SW 1271 (cell line): ENCODE results near the gene UPK1A.
"Not testable (repeated sequence)": the region's sequence is repeated elsewhere in the genome, so short reads cannot be mapped to it uniquely, and the experiment has no call there.

Experiments
- DNase-seq, 2 experiments: peaks; one replicate each; lab custom pipeline; 2025; lab: John Stamatoyannopoulos, UW

Gene UPK1A

DNA sequence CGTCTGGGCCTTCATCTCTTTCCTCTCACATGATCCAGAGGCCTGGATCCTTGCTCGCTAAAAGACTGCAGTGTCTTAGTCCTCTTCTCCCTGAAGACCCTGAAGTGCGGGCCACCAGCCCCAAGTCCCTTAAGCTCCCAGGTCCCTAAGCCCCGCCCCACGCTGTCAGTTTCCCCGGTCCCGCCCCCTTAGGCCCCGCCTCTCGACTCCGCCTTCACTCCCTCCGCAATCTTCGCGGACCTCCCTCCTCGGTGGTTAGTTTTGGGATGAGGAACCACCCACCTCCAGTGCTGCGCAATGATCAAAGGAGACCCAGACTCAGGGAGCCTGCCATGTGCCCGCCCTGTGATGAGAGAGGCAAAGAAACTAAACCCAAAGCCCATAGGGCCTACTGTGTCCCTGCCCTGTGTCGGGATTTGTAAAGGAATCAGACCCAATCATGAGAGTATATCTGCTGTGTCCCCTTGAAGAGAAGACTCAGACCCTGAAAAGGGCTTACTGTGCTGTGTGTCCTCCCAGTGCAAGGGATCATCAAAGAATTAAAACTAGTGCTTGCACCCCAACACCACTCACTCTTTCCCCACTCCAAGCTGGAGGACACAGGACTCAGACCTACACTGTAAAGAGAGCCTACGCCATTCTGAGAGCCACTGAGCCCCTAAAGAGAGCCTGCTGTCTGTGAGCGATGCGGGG is 21.2 kb upstream of the UPK1A start:
- DNase-seq, result peak in 1 of 2 experiments; percentile 53

DNA sequence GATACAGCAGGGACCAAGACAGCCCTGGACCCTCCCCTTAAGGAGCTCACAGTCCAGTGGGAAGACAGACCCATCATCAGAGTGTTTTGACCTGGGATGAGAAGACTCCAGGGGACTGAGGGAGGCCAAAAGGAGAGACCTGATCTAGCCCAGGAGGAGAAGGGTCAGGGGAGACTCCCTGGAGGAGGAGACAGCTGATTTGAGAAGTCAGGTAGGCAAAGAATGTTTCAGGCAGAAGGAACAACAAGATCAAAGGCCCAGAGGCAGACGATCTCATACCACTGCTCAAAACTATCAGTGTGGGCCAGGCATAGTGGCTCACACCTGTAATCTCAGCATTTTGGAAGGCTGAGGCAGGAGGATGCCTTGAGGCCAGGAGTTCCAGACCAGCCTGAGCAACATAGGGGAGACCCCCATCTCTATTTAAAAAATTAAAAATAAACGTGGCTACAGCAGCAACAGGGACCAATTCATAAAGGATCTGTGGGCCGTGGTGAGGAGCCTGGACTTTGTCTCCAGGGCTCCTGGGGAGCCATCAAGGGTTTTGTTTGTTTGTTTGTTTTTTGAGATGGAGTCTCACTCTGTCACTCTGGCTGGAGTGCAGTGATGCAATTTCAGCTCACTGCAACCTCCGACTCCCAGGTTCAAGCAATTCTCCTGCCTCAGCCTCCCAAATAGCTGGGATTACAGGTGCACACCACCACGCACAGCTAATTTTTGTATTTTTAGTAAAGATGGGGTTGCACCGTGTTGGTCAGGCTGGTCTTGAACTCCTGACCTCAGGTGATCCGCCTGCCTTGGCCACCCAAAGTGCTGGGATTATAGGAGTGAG is 20.4 kb upstream of the UPK1A start:
- DNase-seq, result no peak

DNA sequence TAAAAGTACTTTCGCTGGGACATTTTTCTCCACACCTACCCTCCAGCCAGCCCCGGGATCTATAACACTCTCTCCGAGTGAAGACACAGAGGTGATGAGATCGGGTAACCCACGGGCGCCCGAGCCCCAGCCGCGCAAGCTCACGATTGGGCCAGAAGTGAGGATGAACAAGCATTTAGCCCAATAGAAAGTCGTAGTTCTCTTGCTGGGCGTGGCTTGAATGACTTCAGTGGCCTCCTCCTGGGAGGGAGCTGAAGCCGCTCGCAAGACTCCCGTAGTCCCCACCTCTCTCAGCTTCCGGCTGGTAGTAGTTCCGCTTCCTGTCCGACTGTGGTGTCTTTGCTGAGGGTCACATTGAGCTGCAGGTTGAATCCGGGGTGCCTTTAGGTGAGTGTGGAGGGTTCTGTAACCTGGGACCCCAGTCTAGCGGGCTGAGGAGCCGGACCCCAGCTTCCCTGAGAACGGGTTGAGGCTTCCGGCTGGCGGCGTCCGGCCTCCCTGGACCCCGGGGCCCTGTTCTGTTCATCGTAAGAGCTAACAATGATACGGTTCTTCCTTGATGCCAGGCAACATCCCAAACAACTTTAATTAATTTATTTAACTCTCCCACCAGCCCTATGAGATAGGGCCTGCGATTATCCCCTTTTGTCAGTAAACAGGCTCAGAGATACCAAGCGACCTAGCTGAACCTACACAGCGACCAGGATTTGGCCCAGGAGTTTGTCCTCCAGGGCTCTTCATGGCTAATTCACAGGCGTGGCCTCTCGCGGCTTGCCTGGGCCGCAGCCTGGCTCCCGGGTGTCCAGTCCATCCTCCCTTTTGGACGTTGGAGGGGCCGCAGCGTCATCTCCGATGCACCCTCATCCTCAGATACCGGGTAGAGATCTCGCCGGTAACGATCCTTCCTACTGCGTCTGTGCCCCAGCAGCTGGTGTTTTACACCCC is 18.0 kb upstream of the UPK1A start, which contains the start of gene COX6B1:
Gene COX6B1 (plus strand): TSS at position 307 of the 945 bp plus-strand sequence. CDS start 2,921 bp downstream, outside the sequence.
- DNase-seq, result peak; percentile 92 to 96

DNA sequence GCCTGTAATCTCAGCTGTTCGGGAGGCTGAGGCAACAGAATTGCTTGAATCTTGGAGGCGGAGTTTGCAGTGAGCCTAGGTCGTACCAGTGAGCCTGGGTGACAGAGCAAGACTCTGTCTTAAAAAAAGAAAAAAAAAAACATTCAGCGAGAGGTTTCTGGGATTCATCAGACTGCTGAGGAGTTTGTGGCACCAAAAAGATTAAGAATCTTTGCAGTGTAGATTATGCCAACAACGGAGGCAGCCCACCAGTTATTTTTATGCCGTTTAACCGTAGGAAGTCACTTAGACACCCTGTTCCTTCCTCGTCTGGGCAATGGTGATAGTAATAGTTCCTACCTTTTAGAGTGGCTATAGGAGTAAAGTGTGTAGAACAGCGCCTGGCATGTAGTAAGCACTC is 15.7 kb upstream of the UPK1A start:
- no peak for DNase-seq

DNA sequence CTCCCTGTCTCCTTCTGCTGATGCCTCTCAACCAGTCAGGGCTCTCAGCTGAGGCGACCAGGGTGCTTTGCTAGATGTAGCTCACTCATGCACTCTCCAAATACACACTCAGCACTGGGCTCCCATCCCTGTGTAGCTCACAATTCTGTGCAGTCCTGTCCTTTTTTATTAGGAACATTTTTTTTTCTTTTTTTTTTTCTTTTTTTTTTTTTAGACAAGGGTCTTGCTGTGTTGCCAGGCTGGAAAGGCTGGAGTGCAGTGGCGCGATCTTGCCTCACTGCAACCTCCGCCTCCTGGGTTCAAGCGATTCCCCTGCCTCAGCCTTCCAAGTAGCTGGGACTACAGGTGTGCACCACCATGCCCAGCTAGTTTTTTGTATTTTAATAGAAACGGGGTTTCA is 11.5 kb upstream of the UPK1A start:
- DNase-seq, result not testable (repeated sequence)

DNA sequence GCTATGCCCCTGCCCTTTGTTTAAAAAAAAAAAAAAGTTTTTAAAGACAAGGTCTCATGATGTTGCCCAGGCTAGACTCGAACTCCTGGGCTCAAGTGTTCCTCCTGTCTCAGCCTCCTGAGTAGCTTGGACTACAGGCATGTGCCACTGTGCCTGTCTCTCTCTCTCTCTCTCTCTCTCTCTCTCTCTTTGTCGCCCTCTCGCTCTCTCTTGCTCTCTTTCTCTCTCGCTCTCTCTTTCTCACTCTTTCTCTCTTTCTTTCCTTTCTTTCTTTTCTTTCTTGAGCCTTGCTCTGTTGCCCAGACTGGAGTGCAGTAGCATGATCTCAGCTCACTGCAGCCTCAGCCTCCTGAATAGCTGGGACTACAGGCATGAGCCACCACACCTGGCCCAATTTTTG is 10.7 kb upstream of the UPK1A start:
- DNase-seq, result no peak

DNA sequence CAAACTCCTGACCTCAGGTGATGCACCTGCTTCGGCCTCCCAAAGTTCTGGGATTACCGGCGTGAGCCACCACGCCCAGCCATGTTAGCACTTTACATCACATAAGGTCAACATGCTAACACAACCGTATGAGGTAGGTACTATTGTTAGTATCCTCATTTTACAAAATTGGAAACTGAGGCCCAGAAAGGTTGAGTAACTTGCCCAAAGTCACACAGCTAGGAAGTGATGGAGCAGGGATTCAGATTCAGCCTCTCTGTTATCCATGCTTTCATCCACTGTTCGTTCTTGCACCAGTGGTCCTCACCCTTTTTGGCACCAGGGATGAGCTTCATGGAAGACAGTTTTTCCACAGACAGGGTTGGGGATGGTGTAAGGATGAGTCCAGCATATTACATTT is 9.6 kb upstream of the UPK1A start:
- no peak for DNase-seq

DNA sequence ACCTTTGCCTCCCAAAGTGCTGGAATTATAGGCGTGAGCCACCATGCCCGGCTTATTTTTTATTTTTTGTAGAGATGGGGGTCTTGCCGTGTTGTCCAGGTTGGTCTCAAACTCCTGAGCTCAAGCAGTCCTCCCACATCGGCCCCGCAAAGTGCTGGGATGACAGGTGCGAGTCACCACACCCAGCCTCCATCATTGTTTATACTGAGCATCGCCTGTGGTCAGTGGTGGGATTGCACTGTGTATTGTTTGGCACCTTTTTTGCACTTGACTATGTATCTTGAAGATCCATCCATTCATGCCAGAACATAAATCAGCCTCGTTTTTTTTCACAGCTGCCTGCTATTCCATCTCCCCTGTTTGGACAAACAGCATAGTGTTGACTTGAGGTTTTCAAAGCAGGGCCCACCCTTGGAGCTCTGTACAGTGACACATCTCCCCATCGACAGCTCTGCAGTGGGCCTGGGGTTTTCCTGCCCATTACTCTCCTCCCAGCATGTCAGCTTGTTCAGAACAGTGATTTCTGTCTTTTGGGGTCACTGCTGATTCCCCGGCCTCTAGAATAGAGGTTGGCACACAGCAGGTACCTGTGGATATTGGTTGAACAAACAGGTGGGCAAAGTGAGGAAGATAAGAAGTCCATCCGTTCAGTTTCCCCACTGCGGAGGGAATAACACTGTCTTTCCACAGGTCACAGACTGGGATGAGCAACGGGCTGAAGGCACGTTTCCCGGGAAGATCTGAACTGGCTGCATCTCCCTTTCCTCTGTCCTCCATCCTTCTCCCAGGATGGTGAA is 8.2 kb upstream of the UPK1A start:
- DNase-seq, result peak in 1 of 2 experiments; percentile 16

DNA sequence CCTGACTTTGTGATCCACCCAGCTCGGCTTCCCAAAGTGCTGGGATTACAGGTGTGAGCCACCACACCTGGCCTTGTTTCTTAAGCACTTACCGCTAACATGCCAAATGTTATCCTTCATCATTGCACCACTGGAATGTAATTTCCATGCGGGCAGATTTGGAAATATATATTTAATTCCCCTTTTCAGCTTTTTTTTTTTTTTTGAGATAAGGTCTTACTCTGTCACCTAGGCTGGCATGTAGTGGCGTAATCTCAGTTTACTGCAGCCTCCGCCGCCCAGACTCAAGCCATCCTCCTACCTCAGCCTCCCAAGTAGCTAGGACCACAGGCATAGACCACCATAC is 4.3 kb upstream of the UPK1A start:
- DNase-seq, result no peak

DNA sequence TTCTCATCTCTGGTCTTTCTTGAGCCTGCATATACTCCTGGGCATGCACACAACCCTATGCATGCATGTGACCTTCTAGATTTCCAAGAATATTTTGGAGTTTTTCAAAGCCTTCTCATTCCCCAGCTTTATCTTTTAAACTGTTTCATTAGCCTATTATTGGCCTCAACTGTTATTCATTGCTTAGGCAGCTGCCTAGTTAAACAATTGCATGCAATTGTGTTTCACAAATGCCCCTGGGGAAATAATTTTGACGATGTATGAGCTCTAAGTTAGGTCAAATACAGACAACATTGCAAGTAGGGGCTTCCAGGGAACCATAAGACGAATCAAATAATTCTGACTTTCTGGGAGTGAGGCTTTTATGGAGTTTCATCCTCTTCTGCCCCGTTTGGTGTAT is 2.3 kb upstream of the UPK1A start:
- no peak for DNase-seq

DNA sequence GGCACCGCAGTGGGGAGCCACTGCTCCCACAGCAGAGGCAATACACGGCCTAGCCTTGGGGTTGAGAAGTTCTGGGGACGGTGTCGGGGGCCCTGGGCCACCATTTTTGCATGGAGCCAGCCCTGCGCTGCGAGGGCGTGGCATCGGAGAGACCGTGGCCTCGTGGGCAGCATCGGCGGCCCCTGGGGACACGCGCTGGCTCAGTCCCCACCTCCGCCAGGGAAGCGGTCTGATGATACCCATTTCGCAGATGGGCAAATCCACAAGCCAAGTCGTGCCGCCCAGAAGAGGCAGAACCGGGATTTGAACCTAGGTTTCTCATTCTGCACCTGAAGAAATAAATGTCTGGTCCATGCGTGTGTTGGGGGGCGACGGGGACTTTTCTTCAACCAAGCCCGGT is 1.2 kb upstream of the UPK1A start:
- no peak for DNase-seq

DNA sequence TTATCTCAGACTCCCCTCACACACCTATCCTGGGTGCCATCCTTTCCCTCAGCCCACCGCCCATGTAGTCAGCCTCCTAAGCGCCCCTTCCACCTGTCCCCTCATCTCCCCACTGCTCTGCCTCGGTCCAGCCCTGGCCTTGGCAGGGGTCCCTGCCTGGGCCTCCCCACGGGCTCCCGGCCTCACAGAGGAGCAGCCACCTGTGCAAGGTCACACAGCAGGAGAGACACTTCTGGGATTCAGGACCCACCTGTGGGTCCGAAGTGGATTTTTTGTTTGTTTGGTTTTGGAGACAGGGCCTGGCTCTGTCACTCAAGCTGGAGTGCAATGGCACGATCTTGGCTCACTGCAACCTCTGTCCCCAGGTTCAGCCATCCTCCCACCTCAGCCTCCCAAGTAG is 713 bp upstream of the UPK1A start:
- no peak for DNase-seq

DNA sequence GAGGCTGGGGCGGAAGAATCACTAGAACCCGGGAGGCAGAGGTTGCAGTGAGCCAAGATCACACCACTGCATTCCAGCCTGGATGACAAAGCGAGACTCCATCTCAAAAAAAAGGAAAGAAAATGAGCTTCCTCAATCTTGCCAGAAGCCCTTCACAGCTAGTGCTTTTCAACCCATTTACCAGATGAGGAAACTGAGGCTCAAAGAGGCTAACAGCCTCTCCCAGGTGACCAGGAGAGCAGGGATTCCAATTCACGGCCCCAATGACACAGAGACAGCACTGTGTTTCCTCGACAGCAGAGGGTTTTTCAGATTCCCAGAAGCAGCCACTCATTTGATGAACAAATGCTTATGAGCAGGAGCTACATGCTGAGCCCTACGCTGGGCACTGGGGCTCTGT is 3.2 kb downstream of the UPK1A start:
- no peak for DNase-seq

DNA sequence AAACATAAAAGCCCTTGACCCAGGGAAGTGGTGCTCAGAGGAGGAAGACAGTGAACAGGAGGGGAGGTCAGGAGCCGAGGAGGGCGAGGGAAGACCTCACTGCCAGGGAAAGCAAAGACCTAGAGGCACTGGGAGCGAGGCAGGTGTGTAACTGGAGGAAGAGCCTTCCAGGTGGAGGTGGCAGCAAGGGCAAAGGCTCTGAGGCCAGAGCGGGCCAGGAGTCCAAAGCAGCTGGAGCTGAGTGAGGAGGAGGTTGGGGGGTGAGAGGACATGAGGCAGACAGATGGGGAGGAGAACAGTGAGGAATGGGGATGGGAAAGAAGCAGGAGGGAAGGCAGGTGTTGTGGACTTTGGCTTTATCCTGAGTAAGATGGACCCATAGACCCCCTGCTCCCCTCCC is 3.7 kb downstream of the UPK1A start:
- DNase-seq, result no peak

DNA sequence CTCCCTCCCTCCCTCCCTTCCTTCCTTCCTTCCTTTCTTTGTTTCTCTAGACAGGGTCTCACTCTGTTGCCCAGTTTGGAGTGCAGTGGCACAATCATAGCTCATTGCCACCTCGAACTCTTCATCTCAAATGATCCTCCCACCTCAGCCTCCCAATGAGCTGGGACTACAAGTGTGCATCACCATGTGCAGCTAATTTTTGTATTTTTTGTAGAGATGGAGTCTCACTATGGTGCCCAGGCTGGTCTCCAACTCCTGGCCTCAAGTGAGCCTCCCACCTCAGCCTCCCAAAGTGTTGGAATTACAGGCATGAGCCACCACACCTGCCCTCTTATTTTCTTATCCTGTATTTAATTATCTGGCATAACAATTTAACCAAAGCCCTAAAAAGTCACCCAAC is 4.4 kb downstream of the UPK1A start:
- DNase-seq, result no peak

DNA sequence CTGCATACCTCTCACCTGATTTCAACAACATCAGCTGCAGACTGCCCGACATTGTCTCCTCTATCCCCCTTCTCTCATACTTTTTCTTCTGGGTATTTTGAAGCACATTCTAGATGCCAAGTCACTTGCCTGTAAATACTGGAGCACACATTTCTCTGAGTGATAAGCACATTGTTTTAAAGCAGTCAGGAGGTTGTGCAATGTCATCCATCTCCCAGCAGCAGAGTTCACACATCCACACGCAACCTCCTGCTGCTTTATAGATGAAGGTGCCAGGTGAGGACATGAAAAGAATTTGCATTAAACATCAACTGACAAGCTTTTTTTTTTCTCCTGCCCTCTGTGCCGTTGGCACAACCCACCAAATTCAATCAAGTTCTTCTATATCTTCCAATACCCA is 5.5 kb downstream of the UPK1A start:
- no peak for DNase-seq

DNA sequence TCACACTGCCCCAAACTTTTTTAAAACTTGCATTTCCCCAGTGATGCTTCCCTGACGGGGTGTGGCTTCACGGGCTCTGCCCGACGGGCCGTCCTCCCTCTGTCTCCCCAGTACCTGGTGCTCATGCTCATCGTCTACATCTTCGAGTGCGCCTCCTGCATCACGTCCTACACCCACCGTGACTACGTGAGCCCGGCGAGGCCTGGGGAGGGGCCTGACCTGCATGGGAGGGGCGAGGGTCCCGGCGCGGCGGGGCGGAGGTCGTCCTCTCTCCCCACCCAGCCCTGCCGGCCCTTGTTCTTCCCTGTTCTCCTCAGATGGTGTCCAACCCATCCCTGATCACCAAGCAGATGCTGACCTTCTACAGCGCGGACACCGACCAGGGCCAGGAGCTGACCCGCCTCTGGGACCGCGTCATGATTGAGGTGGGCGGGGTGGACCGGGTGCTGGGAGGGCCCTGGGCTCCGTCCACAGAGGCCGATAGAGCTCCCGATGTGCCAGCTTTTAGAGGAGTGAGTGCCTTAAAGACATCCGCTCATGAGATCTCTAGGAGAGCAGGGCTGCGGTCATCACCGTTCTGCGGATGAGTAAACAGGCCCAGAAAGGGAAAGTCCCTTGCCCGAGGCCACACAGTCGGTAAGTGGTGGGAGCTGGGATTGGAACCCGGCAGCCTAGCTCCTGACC is 6.9 kb downstream of the UPK1A start:
- DNase-seq, result peak; percentile 43 to 69

DNA sequence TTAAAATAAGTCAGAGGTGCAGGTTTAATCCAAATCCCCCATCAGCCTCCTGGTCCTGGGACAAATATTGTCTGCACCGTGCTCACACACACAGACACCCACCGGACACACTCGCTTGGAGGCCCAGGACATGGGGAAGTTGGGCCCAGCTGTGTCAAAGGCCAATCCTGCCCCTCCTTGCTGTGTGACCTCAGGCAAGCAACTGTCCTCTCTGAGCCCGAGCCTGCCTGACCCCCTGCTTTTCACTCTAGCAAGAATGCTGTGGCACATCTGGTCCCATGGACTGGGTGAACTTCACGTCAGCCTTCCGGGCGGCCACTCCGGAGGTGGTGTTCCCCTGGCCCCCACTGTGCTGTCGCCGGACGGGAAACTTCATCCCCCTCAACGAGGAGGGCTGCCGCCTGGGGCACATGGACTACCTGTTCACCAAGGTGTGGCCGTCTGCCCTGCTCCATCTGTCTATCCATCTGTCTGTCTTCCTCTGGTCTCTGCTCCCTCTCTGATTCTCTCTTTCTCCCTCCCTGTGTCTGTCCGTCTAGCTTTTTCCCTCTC is 9.3 kb downstream of the UPK1A start:
- DNase-seq, result no peak

DNA sequence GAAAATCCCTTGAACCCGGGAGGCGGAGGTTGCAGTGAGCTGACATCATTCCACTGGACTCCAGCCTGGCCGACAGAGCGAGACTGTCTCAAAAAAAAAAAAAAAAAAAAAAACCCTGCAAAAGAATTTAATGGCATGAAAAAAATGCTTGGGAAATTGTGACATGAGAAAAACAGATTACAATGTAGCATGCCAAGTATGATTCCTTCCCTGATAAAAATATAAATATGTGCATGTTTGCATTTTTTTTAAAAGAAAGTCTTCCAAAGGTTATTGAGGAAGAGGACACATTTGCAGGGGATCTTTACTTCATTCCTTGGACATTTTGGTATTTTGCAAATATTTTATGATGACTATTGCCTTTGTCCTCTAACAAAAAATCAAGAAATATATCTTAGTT is 23.5 kb downstream of the UPK1A start:
- no peak for DNase-seq

DNA sequence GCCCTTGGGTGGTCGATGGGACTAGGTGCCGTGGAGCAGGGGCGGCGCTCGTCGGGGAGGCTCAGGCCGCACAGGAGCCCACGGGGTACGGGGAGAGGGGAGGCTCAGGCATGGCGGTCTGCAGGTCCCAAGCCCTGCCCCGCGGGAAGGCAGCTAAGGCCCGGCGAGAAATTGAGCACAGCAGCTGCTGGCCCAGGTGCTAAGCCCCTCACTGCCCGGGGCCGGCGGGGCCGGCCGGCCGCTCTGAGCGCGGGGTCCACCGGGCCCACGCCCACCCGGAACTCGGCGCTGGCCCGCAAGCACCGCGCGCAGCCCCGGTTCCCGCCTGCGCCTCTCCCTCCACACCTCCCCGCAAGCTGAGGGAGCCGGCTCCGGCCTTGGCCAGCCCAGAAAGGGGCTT is 24.8 kb downstream of the UPK1A start:
- DNase-seq, result not testable (repeated sequence)

DNA sequence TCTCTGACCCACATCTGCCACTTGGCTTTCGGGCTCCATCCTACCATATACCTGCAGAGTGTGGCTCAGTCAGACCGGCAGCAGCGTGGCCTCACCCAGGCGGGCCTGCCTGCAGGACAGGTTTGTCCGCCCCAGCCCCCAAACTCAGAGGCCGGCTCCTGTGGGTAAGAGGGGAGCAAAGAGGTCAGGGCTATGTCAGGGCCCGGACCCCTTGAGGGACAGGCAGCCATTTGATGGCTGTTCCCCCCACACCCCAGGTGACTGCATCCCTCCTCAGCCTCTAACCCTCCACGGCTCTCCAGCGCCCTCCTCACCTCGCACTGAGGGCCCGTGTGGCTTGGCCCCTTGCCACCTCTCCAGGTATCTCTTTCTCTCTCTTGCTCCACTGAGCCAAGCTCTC is 25.7 kb downstream of the UPK1A start:
- no peak for DNase-seq
